ENCODE results near the gene PCDHGA2.
"Not testable (repeated sequence)": the region's sequence is repeated elsewhere in the genome, so short reads cannot be mapped to it uniquely, and the experiment has no call there.

PCDHGA2 gene

DNA sequence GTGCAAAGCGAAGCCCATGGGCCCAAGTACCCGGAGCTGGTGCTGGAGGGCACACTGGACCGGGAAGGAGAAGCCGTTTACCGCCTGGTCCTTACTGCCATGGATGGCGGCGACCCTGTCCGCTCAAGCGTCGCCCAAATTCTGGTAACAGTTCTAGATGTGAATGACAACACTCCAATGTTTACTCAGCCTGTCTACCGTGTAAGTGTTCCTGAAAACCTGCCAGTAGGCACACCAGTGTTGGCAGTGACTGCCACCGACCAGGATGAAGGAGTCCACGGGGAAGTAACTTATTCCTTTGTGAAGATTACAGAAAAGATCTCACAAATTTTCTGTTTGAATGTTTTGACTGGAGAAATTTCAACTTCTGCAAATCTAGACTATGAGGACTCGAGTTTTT, 36.1 kb downstream of the PCDHGA2 start:
- no peak overlapping the region for H3K4me3 ChIP-seq (ENCODE audit: low read length)
- TF ChIP-seq CTCF (IDR thresholded peaks at IDR 0.05; ENCODE audit: low read depth, low read length, poor library complexity, severe bottlenecking) (no peak), EZH2phosphoT487 (IDR thresholded peaks at IDR 0.05; ENCODE audit: borderline replicate concordance, low read length) (no peak)
- H3F3A ChIP-seq (ENCODE audit: control insufficient read depth, insufficient read depth) = no peaks in the 10 kb centered on the region
- H3K9me3 ChIP-seq (ENCODE audit: control insufficient read depth, insufficient read depth, low read length) = peaks cover 60% of the 10 kb centered on the region
- H3K36me3 ChIP-seq (ENCODE audit: control insufficient read depth, low read length) = peaks cover 64% of the 10 kb centered on the region
- H3K4me1 ChIP-seq (ENCODE audit: control insufficient read depth, low read length) = peaks cover 9% of the 10 kb centered on the region
- H3K9me2 ChIP-seq (replicated peaks; ENCODE audit: control insufficient read depth, low read length) = no peaks in the 10 kb centered on the region
- peaks cover 31% of the 10 kb centered on the region for H3K79me2 ChIP-seq (ENCODE audit: control insufficient read depth, low read length)
- no peak overlapping the region for H3K27ac ChIP-seq (ENCODE audit: low read depth, low read length)
- H4K20me1 ChIP-seq (ENCODE audit: control insufficient read depth, insufficient read depth, low read depth, low read length) = no peaks in the 10 kb centered on the region
- H3K27me3 ChIP-seq (ENCODE audit: control insufficient read depth, low read length) = no peaks in the 10 kb centered on the region
- no peak overlapping the region for H3K4me2 ChIP-seq (ENCODE audit: low read length)

GRCh38 chr5:141375444-141376155, 37.0 kb downstream of the PCDHGA2 start:
- H4K20me1 ChIP-seq (ENCODE audit: control insufficient read depth, insufficient read depth, low read depth, low read length) = not testable (repeated sequence)
- peaks cover 59% of the 10 kb centered on the region for H3K36me3 ChIP-seq (ENCODE audit: control insufficient read depth, low read length)
- peaks cover 25% of the 10 kb centered on the region for H3K79me2 ChIP-seq (ENCODE audit: control insufficient read depth, low read length)

GRCh38 chr5:141382469-141383294, 44.1 kb downstream of the PCDHGA2 start, which contains the start of gene PCDHGA7:
PCDHGA7 (plus strand) TSS chr5:141382742; CDS start chr5:141382900, 158 bp downstream.
- H3K4me2 ChIP-seq (ENCODE audit: low read length) = no peak within 1 kb of the TSS
- H3K9me2 ChIP-seq (replicated peaks; ENCODE audit: control insufficient read depth, low read length) = no peaks in the 10 kb centered on the region
- H4K20me1 ChIP-seq (ENCODE audit: control insufficient read depth, insufficient read depth, low read depth, low read length) = no peaks in the 10 kb centered on the region
- H3K36me3 ChIP-seq (ENCODE audit: control insufficient read depth, low read length) = peaks cover 25% of the 10 kb centered on the region
- H3F3A ChIP-seq (ENCODE audit: control insufficient read depth, insufficient read depth) = no peaks in the 10 kb centered on the region
- no peak within 1 kb of the TSS for H3K4me3 ChIP-seq (ENCODE audit: low read length)
- H3K27me3 ChIP-seq (ENCODE audit: control insufficient read depth, low read length) = no peaks in the 10 kb centered on the region
- no peaks in the 10 kb centered on the region; the same call in 1 of the 2 replicates for H3K79me2 ChIP-seq (ENCODE audit: control insufficient read depth, low read length)
- no peak for TF ChIP-seq EZH2phosphoT487 (IDR thresholded peaks at IDR 0.05; ENCODE audit: borderline replicate concordance, low read length)
- H3K27ac ChIP-seq (ENCODE audit: low read depth, low read length) = no peak within 1 kb of the TSS
- peaks cover 26% of the 10 kb centered on the region; the same call in 1 of the 2 replicates for H3K9me3 ChIP-seq (ENCODE audit: control insufficient read depth, insufficient read depth, low read length)
- no peaks in the 10 kb centered on the region for H3K4me1 ChIP-seq (ENCODE audit: control insufficient read depth, low read length)

More at GRCh38 chr5:141375444-141376155, 37.0 kb downstream of the PCDHGA2 start:
- not testable (repeated sequence) for H3K9me2 ChIP-seq (replicated peaks; ENCODE audit: control insufficient read depth, low read length); H3K4me1 ChIP-seq (ENCODE audit: control insufficient read depth, low read length); H3F3A ChIP-seq (ENCODE audit: control insufficient read depth, insufficient read depth); H3K4me3 ChIP-seq (ENCODE audit: low read length); H3K27ac ChIP-seq (ENCODE audit: low read depth, low read length); H3K4me2 ChIP-seq (ENCODE audit: low read length); H3K27me3 ChIP-seq (ENCODE audit: control insufficient read depth, low read length)
- H3K9me3 ChIP-seq (ENCODE audit: control insufficient read depth, insufficient read depth, low read length) = peaks cover 56% of the 10 kb centered on the region

DNA sequence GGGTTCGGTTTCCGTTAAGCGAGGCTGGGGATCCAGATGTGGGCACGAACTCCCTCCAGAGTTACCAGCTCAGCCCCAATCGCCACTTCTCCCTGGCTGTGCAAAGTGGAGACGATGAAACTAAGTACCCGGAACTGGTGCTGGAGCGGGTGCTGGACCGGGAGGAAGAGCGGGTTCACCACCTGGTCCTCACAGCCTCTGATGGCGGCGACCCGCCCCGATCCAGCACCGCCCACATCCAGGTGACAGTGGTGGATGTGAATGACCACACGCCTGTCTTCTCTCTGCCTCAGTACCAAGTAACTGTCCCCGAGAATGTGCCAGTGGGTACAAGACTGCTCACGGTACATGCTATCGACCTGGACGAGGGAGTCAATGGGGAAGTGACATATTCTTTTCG, 44.8 kb downstream of the PCDHGA2 start:
- no peak overlapping the region for H3K4me2 ChIP-seq (ENCODE audit: low read length)
- no peak overlapping the region for H3K27ac ChIP-seq (ENCODE audit: low read depth, low read length)
- H3K79me2 ChIP-seq (ENCODE audit: control insufficient read depth, low read length) = peaks cover 1% of the 10 kb centered on the region; the same call in 1 of the 2 replicates
- TF ChIP-seq CTCF (IDR thresholded peaks at IDR 0.05; ENCODE audit: low read depth, low read length, poor library complexity, severe bottlenecking) (no peak), EZH2phosphoT487 (IDR thresholded peaks at IDR 0.05; ENCODE audit: borderline replicate concordance, low read length) (no peak)
- no peaks in the 10 kb centered on the region for H3F3A ChIP-seq (ENCODE audit: control insufficient read depth, insufficient read depth)
- no peaks in the 10 kb centered on the region for H3K27me3 ChIP-seq (ENCODE audit: control insufficient read depth, low read length)
- no peak overlapping the region for H3K4me3 ChIP-seq (ENCODE audit: low read length)
- H4K20me1 ChIP-seq (ENCODE audit: control insufficient read depth, insufficient read depth, low read depth, low read length) = no peaks in the 10 kb centered on the region
- peaks cover 28% of the 10 kb centered on the region; the same call in 1 of the 2 replicates for H3K9me3 ChIP-seq (ENCODE audit: control insufficient read depth, insufficient read depth, low read length)
- no peaks in the 10 kb centered on the region for H3K9me2 ChIP-seq (replicated peaks; ENCODE audit: control insufficient read depth, low read length)
- no peaks in the 10 kb centered on the region for H3K4me1 ChIP-seq (ENCODE audit: control insufficient read depth, low read length)
- peaks cover 26% of the 10 kb centered on the region for H3K36me3 ChIP-seq (ENCODE audit: control insufficient read depth, low read length)
